Liver (tissue), 9 donors: ENCODE measurements around the gene CAST. TPM values are rescaled to one million over a fixed set of nuclear protein-coding genes. Genes with fewer than 3 reads are reported as not detected.

ENCODE experiments used
- DNase-seq: peaks from one replicate; pipeline ENCODE4 v3.0.0-alpha.2; 2017; ENCODE audit warnings: low spot score
- H3K27ac ChIP-seq, 2 donors: one replicate each; pipeline ENCODE4 v1.7.0; 2013; ENCODE audit warnings: inconsistent platforms in 2 of 2, low read length in 2 of 2, control low read depth in 1 of 2, low read depth in 1 of 2, mild to moderate bottlenecking in 1 of 2
- H3K27me3 ChIP-seq, 4 donors: one replicate each; pipeline versions ENCODE4 v1.6.1 to v1.7.0; 2013; ENCODE audit warnings: low read length in 3 of 4, inconsistent platforms in 1 of 4, mild to moderate bottlenecking in 1 of 4, moderate library complexity in 1 of 4; ENCODE audit not compliant: control insufficient read depth in 4 of 4, insufficient read depth in 4 of 4
- H3K36me3 ChIP-seq, 4 donors: one replicate each; pipeline versions ENCODE4 v1.6.1 to v1.7.0; 2013; ENCODE audit warnings: low read length in 3 of 4, mild to moderate bottlenecking in 3 of 4, low read depth in 1 of 4, moderate library complexity in 1 of 4; ENCODE audit not compliant: control insufficient read depth in 4 of 4, insufficient read depth in 3 of 4
- H3K4me1 ChIP-seq, 4 donors: one replicate each; pipeline versions ENCODE4 v1.6.1 to v1.7.0; 2013; ENCODE audit warnings: low read length in 3 of 4, mild to moderate bottlenecking in 3 of 4, moderate library complexity in 1 of 4; ENCODE audit not compliant: control insufficient read depth in 4 of 4, insufficient read depth in 4 of 4
- H3K4me3 ChIP-seq, 3 donors: one replicate each; pipeline versions ENCODE4 v1.6.1 to v1.7.0; 2013; ENCODE audit warnings: low read length in 3 of 3, control low read depth in 1 of 3, low read depth in 1 of 3, mild to moderate bottlenecking in 1 of 3
- H3K9ac ChIP-seq, 2 donors: one replicate each; pipeline ENCODE4 v1.7.0; 2013; ENCODE audit warnings: low read length in 2 of 2, mild to moderate bottlenecking in 2 of 2, moderate library complexity in 2 of 2, control low read depth in 1 of 2, low read depth in 1 of 2
- H3K9me3 ChIP-seq, 4 donors: one replicate each; pipeline versions ENCODE4 v1.6.1 to v1.7.0; 2013; ENCODE audit warnings: low read length in 3 of 4; ENCODE audit not compliant: control insufficient read depth in 4 of 4
- ATF3 ChIP-seq: IDR thresholded peaks from 2 replicates; pipeline ENCODE4 v1.6.1; 2016; ENCODE audit warnings: antibody characterized with exemption
- CTCF ChIP-seq: fragments of 150-350 bp; IDR thresholded peaks from 2 replicates; pipeline ENCODE4 v1.5.1; 2017; ENCODE audit warnings: improper control_type of control experiment, low read depth, low read length; ENCODE audit not compliant: missing input control
- EGR1 ChIP-seq, 2 donors: IDR thresholded peaks; 2 replicates each; pipeline ENCODE4 v1.6.1; 2016 to 2018; ENCODE audit warnings: antibody characterized with exemption in 2 of 2, low read depth in 2 of 2
- FOXA1 ChIP-seq: IDR thresholded peaks from 2 replicates; pipeline ENCODE4 v1.6.1; 2016; ENCODE audit warnings: antibody characterized with exemption
- FOXA2 ChIP-seq: IDR thresholded peaks from 2 replicates; pipeline ENCODE4 v1.6.1; 2016; ENCODE audit warnings: antibody characterized with exemption
- GABPA ChIP-seq, 2 donors: IDR thresholded peaks in 1 of 2; conservative IDR thresholded peaks in 1 of 2; 2 replicates each; pipeline ENCODE4 v1.6.1; 2016; ENCODE audit warnings: antibody characterized with exemption in 2 of 2, mild to moderate bottlenecking in 1 of 2, moderate library complexity in 1 of 2
- HNF4A ChIP-seq, 2 donors: conservative IDR thresholded peaks; 2 replicates each; pipeline ENCODE4 v1.6.1; 2016; ENCODE audit warnings: antibody characterized with exemption in 2 of 2, mild to moderate bottlenecking in 2 of 2
- HNF4G ChIP-seq: IDR thresholded peaks from 2 replicates; pipeline ENCODE4 v1.6.1; 2016; ENCODE audit warnings: antibody characterized with exemption
- JUND ChIP-seq, 2 donors: IDR thresholded peaks; 2 replicates each; pipeline ENCODE4 v1.6.1; 2016; ENCODE audit warnings: antibody characterized with exemption in 2 of 2
- MAX ChIP-seq: IDR thresholded peaks from 2 replicates; pipeline ENCODE4 v1.6.1; 2016; ENCODE audit warnings: antibody characterized with exemption
- NR2F2 ChIP-seq: IDR thresholded peaks from 2 replicates; pipeline ENCODE4 v1.6.1; 2016; ENCODE audit warnings: antibody characterized with exemption
- RAD21 ChIP-seq, 2 donors: IDR thresholded peaks; 2 replicates each; pipeline ENCODE4 v1.6.1; 2016; ENCODE audit warnings: antibody characterized with exemption in 2 of 2, mild to moderate bottlenecking in 2 of 2
- REST ChIP-seq: IDR thresholded peaks from 2 replicates; pipeline ENCODE4 v1.6.1; 2016; ENCODE audit warnings: antibody characterized with exemption, mild to moderate bottlenecking
- RXRA ChIP-seq, 2 donors: IDR thresholded peaks; 2 replicates each; pipeline ENCODE4 v1.6.1; 2017 to 2018; ENCODE audit warnings: antibody characterized with exemption in 2 of 2, mild to moderate bottlenecking in 1 of 2
- SP1 ChIP-seq: IDR thresholded peaks from 2 replicates; pipeline ENCODE4 v1.6.1; 2018; ENCODE audit warnings: antibody characterized with exemption, mild to moderate bottlenecking
- TAF1 ChIP-seq: conservative IDR thresholded peaks from 2 replicates; pipeline ENCODE4 v1.6.1; 2016; ENCODE audit warnings: antibody characterized with exemption, mild to moderate bottlenecking
- ZBTB33 ChIP-seq: IDR thresholded peaks from 2 replicates; pipeline ENCODE4 v1.6.1; 2016; ENCODE audit warnings: antibody characterized with exemption
- WGBS: extraction: QIAGEN DNeasy Blood & Tissue Kit; methylation state at CpG from one replicate; pipeline ENCODE4 v1.1.7; 2013; 5-methylcytosine and 5-hydroxymethylcytosine counted together
- polyA plus RNA-seq, 2 donors: library from polyadenylated mRNA; stranded (reverse) in 1 of 2; unstranded in 1 of 2; fragments of 200-250 nt in 1 of 2; fragments of >200 nt in 1 of 2; fragmentation: Nextera tagmentation in 1 of 2; extraction: Ambion mirVana in 1 of 2; gene quantifications; one replicate each; pipeline versions ENCODE4 v1.2.1 to v1.2.3, GENCODE V29; 2013 to 2015
- total RNA-seq, 2 donors: library from RNA; depleted of rRNA; stranded (reverse); fragments of >200 nt; gene quantifications; one replicate each; pipeline ENCODE4 v1.2.3, GENCODE V29; 2014
- donor health status: healthy.
- donor health status: healthy.
- donor health status: healthy.
- donor health status: healthy.
- donor health status: healthy.

CAST gene
- total and polyA plus RNA-seq, 4 donors = 43.3 to 126 (median 81.0) TPM

GRCh38 chr5:96756985-96757384 is 94.8 kb downstream of the CAST start (continued):
- TF ChIP-seq ZBTB33 (no peak), FOXA1 (no peak), JUND (IDR thresholded peaks at IDR 0.05) (no peak), SP1 (no peak)

GRCh38 chr5:96758621-96759020 is 96.4 kb downstream of the CAST start:
- no peak for TF ChIP-seq NR2F2
- TF ChIP-seq FOXA1 = no peak
- TF ChIP-seq HNF4A (conservative IDR thresholded peaks at IDR 0.05) = no peak
- TF ChIP-seq MAX = no peak
- no peak for TF ChIP-seq RXRA (IDR thresholded peaks at IDR 0.05)
- no peak for TF ChIP-seq RAD21 (IDR thresholded peaks at IDR 0.05)
- TF ChIP-seq ZBTB33 = no peak
- no peak for TF ChIP-seq GABPA (IDR thresholded peaks at IDR 0.05 in 1 of 2, conservative IDR thresholded peaks at IDR 0.05 in 1 of 2)
- no peak for TF ChIP-seq ATF3
- no peak for TF ChIP-seq JUND (IDR thresholded peaks at IDR 0.05)
- TF ChIP-seq REST = no peak
- no peak for TF ChIP-seq TAF1
- TF ChIP-seq SP1 = no peak
- no peak for TF ChIP-seq HNF4G
- TF ChIP-seq EGR1 (IDR thresholded peaks at IDR 0.05; ENCODE audit: low read depth in 2 of 2) = no peak
- no peak for TF ChIP-seq CTCF
- TF ChIP-seq FOXA2 = no peak
- Histone ChIP-seq H3K4me3 (no peak overlapping the region), H3K4me1 (no peaks in the 10 kb centered on the region), H3K36me3 (peaks cover 10 to 67% (median 61%) of the 10 kb centered on the region in 4 donors), H3K27me3 (no peaks in the 10 kb centered on the region), H3K9me3 (no peaks in the 10 kb centered on the region), H3K9ac (no peak overlapping the region), H3K27ac (no peak overlapping the region)
- DNase-seq = no peak
- WGBS = 94% methylated on average over 4 of the region's 4 CpGs
